Measurements from ENCODE around the gene KHDC1L.
"Not testable (repeated sequence)": the region's sequence is repeated elsewhere in the genome, so short reads cannot be mapped to it uniquely, and the experiment has no call there.

KHDC1L gene

DNA sequence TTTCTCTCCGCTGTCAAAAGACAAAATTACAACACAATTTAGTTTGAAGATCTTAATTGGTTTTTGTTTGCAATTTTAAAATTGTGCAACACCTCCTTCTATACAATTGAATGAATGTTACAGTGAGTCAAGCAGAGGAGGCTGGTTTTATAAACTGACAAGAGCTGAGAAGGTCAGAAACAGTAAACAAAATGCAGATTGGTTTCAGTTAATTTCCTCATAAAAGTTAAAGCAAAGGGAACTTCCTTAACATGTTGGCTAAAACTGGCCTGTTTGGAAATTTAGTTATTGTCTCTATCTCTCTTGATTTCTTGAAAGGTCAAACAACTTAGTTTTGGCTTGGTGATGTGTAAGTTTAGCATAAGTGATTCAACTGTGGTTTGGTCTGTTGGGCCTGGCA lies 22.2 kb downstream of the KHDC1L start:
- DNase-seq, result no peak

DNA sequence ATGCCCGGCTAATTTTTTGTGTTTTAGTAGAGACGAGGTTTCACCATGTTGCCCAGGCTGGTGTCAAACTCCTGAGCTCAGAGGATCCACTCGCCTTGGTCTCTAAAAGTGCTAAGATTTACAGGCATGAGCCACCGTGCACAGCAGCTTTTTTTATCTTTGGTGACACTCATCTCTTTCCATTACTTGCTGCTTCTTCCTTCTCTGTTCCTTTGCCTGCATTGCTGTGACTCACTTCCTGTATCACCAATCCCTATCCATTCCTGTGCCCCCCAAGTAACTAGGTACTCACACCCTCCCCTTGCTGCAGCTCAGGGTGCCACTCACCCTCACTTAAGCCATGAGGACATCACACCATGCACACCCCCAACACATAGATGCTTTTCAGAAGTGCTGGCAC lies 24.6 kb downstream of the KHDC1L start:
- DNase-seq, result no peak

DNA sequence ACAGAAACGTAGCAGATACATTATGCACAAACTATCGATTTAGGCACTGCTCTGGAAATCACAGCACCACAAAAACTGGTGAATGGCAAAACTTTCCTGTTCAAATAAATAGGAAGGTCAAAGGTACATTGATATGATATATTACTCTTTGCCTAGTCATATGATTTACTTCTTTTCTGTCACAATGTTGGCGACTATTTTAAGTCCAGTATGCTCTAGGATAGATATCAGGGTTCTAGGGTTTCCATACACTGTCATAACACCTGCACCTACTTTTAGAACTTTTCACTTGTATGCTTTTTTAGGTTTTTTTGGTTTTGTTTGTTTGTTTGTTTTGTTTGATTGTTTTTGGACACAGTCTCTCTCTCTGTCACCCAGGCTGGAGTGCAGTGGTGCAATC lies 25.0 kb downstream of the KHDC1L start:
- DNase-seq, result no peak

DNA sequence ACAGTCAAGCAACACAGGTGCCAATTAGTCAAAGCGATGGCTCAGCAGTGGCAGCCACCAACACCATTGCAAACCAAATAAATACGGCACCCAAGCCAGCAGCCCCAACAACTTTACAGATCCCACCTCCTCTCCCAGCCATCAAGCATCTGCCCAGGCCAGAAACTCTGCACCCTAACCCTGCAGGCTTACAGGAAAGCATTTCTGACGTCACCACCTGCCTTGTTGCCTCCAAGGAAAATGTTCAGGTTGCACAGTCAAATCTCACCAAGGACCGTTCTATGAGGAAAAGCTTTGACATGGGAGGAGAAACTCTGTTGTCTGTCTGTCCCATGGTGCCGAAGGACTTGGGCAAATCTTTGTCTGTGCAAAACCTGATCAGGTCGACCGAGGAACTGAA lies 30.6 kb downstream of the KHDC1L start:
- no peak for DNase-seq

DNA sequence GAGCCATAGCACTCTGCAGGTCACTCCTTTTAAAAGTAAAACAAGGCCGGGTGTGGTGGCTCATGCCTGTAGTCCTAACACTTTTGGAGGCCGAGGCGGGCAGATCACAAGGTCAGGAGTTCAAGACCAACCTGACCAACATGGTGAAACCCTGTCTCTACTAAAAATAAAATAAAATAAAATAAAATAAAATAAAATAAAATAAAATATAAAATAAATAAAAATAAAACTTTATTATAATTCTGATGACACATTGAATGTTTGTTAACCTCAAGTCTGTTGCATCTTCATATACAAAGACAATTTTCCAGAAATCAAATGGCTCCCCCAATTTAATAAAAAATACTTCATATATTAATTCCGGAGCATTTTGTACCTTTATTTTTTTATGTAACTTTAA lies 32.0 kb downstream of the KHDC1L start:
- DNase-seq, result not testable (repeated sequence)

DNA sequence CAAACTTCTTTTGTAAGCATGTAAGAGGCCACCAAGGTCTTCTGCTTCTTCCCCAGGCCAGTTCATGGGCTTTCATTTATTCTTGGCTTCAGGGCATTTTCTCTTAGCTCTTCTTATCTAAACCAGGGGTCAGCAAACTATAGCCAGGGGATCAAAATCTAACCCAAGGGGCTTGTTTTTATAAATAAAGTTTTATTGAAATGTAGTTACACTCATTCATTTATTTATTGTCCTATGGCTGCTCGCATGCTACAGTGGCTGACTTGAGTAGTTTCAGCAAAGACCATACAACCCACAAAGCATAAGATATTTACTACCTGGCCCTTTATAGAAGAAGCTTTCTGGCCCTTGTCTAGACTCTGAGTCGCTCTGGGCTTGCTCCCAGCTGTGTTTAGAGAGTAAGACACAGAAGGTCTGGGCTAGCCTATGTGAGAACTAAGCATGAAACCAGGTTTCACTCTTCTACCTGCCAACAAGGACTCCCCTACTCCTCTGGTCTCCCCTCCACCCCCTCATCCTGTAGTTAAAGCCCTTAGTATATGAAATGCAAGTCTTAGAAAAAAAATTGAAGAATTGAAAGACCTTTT lies 43.2 kb downstream of the KHDC1L start:
- DNase-seq, result no peak

DNA sequence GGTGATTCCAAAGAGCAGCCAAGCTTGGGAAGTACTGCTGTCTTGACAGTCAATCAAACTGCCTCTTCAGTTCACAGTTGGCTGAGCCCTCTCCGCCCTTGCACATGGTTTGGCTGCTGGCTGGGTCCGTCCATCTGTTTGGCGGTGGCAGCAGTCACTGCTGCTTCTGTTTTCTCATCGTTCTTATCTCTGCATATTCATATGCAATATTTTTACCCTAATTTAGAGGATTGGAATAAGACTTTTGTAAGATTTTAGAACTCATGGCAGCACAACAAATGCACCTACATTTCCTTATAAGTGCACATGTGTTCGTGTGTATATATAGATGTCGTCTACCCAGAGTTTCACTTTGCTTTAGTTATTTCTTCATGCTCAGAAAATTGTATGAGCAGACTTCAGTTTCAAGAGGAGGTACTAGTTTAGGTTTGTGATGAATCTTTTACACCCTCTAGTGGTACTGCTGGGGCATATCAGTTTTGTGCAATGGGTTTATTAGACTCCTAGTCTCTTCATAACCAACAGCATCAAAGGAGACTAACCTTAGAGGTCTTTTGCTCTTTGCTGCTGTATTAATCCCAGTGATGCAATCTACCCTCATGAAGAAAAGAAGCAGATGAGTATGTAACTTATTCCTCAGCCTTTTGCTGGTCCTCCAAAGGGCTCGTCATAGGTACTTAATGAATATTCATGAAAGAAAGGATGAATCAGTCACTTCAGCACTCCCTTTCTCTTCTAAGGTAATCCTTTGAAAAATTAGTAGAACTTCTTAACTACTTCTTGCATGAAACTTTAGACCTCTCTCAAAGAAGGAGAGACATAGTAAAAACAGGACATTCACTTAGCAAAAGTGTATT lies 44.3 kb downstream of the KHDC1L start:
- DNase-seq, result no peak

DNA sequence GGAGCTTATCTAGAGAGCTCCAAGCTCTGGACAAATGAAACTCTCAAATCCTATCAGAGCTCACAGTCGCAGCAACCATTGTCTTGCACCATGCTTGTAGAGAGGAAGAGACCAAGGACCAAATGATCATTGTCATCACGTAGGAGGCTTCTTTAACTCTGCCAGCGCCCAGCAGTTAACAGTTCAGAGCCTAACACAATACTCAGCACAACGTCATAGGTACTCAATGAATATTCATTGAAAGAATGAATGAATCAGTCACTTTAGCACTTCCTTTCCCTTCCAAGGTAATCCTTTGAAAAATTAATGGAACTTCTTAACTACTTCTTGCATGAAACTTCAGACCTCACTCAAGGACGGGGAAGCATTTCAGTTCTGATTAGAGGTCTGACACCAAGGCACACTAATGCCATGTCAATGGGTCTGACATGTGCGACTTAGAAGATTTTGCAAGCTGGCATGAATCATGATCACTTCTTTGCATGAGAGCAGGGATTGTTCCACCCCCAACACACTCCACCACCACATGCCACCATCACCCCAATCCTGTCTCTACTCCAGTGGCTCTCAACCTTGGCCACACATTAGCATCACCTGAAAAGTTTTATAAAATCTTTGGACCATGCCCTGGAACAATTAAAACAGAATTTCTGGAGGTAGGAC lies 45.1 kb downstream of the KHDC1L start:
- no peak for DNase-seq

DNA sequence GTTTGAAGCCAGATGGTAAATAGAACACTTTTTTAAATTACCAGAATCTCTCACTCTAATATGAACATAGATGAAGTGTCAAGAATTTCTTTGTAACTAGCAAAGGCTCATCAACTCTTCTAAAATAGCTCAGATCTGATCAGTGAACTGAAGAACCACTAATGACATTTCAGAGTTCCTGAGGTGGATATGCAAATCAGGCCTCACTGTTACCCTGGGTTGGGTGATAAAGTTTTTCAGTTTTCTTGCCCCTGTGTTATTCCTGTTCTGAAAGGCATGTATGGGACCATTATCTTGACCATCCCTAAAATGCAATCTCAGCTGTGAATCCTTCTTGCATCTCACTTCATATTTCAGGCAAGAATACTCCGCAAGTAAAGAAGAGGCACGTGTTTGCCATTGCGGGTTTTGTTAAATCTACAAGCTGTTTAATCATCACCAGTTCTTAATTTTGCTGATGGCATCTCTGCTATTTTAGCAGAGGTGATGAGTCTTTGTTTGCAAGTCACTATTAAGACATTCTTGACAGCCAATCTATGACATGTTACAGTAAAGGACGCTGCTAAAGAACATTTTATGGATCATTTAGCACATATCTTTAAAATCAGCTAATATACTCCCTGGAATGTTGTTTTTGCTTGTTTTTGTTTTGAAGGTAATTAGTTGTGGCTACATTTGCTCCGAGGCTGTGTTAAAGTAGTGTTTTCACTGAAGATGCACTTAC lies 47.9 kb downstream of the KHDC1L start:
- no peak for DNase-seq

DNA sequence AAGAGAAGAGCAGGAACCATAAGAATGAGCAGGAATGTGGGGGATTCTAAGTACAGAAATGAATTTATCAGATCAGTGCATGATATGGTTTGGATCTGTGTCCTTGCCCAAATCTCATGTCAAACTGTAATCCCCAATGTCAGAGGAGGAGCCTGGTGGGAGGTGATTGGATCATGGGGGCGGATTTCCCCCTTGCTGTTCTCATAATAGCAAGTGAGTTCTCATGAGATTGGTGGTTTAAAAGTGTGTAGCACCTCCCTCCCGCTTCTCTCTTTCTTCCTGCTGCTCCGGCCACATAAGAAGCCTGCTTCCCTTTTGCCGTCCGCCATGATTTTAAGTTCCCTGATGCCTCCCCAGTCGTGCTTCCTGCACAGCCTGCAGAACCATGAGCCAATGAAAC lies 49.2 kb downstream of the KHDC1L start:
- DNase-seq, result no peak

DNA sequence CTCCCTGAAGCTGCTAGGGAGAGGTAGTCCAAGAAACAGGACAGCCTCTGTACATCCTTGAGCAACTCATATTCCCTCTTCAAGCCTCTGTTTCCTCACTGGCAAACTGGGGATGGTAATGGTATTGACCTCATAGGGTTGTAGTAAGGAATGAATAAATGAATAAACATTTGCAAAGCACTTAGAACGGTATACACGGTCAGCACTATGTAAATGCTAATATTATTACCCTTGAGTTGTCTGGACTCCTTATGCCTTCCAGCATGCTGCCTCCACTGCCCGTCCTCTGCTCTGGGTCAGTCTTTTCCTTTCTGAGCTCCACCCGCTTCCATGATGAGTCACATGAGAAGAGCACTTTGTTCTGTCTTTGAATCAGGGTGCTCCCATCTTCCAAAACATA lies 50.6 kb downstream of the KHDC1L start:
- DNase-seq, result no peak

All from cortex of kidney (tissue), 1 donor.